Measurements from ENCODE around the gene RAMAC. TPM values are rescaled to one million over a fixed set of nuclear protein-coding genes. Genes with fewer than 3 reads are reported as not detected.
A peak's percentile ranks its signal among the peaks of the same experiment; 100 is the strongest.
"Not testable (repeated sequence)": the region's sequence is repeated elsewhere in the genome, so short reads cannot be mapped to it uniquely, and the experiment has no call there.

Gene RAMAC
- 10 to 100 TPM in 3 of 5 donors, 1 to 10 TPM in 2; 1.2 to 84.0 (median 20.1) TPM for total RNA-seq
- 10 to 100 TPM; 19.7 to 37.0 (median 27.7) TPM for polyA plus RNA-seq
- long read RNA-seq, donor 1, transcript RAMAC-201 (4 exons, 1,568 nt), result major isoform, 11 of 11 reads
- long read RNA-seq, donor 1, partial matches to known transcripts, result 0 of 11 reads
- long read RNA-seq, donor 1, other reads (novel, unspliced or antisense), result 0 of 11 reads
- long read RNA-seq, donor 2, transcript RAMAC-201 (4 exons, 1,568 nt), result major isoform, 18 of 18 reads
- long read RNA-seq, donor 2, partial matches to known transcripts, result 0 of 18 reads
- long read RNA-seq, donor 2, other reads (novel, unspliced or antisense), result 0 of 18 reads
- long read RNA-seq, donor 3, transcript RAMAC-201 (4 exons, 1,568 nt), result major isoform, 9 of 9 reads
- long read RNA-seq, donor 3, partial matches to known transcripts, result 0 of 9 reads
- long read RNA-seq, donor 3, other reads (novel, unspliced or antisense), result 0 of 9 reads
- long read RNA-seq, donor 4, partial matches to known transcripts, result 0 of 3 reads
- long read RNA-seq, donor 4, other reads (novel, unspliced or antisense), result 0 of 3 reads
- long read RNA-seq, donor 5, transcript RAMAC-201 (4 exons, 1,568 nt), result major isoform, 23 of 23 reads
- long read RNA-seq, donor 5, partial matches to known transcripts, result 0 of 23 reads
- long read RNA-seq, donor 5, other reads (novel, unspliced or antisense), result 0 of 23 reads
- long read RNA-seq, donor 6, transcript RAMAC-201 (4 exons, 1,568 nt), result major isoform, 37 of 64 reads
- long read RNA-seq, donor 6, partial matches to known transcripts, result 0 of 64 reads
- long read RNA-seq, donor 6, other reads (novel, unspliced or antisense), result 27 of 64 reads
- long read RNA-seq, donor 7, transcript RAMAC-201 (4 exons, 1,568 nt), result major isoform, 22 of 33 reads
- long read RNA-seq, donor 7, partial matches to known transcripts, result 11 of 33 reads
- long read RNA-seq, donor 7, other reads (novel, unspliced or antisense), result 0 of 33 reads
- long read RNA-seq, donor 8, transcript RAMAC-201 (4 exons, 1,568 nt), result major isoform, 20 of 20 reads
- long read RNA-seq, donor 8, partial matches to known transcripts, result 0 of 20 reads
- long read RNA-seq, donor 8, other reads (novel, unspliced or antisense), result 0 of 20 reads
- long read RNA-seq, donor 9, transcript RAMAC-201 (4 exons, 1,568 nt), result major isoform, 22 of 22 reads
- long read RNA-seq, donor 9, partial matches to known transcripts, result 0 of 22 reads
- long read RNA-seq, donor 9, other reads (novel, unspliced or antisense), result 0 of 22 reads
- long read RNA-seq, donor 10, transcript RAMAC-201 (4 exons, 1,568 nt), result major isoform, 5 of 5 reads
- long read RNA-seq, donor 10, partial matches to known transcripts, result 0 of 5 reads
- long read RNA-seq, donor 10, other reads (novel, unspliced or antisense), result 0 of 5 reads

GRCh38 chr15:82985688-82986441 lies at the start of gene RAMAC:
RAMAC (plus strand) TSS chr15:82986210; CDS start chr15:82989019, 2,809 bp downstream.
- intact Hi-C loops (cut with DNase I; ENCODE audit: low total_unique reads), result no loop called here
- peak within 1 kb of the TSS; percentile 66 to 87 (median 84) for H3K27ac ChIP-seq
- H3K27me3 ChIP-seq, result no peaks in the 10 kb centered on the region
- peaks cover 8 to 27% (median 23%) of the 10 kb centered on the region in 4 donors for H3K36me3 ChIP-seq
- H3K4me3 ChIP-seq, result peak within 1 kb of the TSS; percentile 75 to 92 (median 82)
- no peaks in the 10 kb centered on the region for H3K9me3 ChIP-seq
- DNase-seq, result peak; percentile 95 to 98
- peaks cover 14 to 30% (median 24%) of the 10 kb centered on the region in 4 donors for H3K4me1 ChIP-seq
- TF ChIP-seq POLR2A (IDR thresholded peaks at IDR 0.05), result no peak
- peak in 1 of 7 experiments; percentile 17 for TF ChIP-seq CTCF (IDR thresholded peaks at IDR 0.05)
- no peak for TF ChIP-seq EP300 (IDR thresholded peaks at IDR 0.05)
- TF ChIP-seq POLR2AphosphoS5 (IDR thresholded peaks at IDR 0.05), result peak; percentile 66 to 91 (median 68)
- WGBS, 5 donors, result 0 to 2% (median 1%) methylated on average over 44 to 45 of the region's 45 CpGs

- Histone ChIP-seq H3K36me3 (no peaks in the 10 kb centered on the region), H3K4me3 (no peak overlapping the region), H3K9me3 (no peaks in the 10 kb centered on the region), H3K4me1 (peaks cover 4 to 29% (median 22%) of the 10 kb centered on the region in 4 donors), H3K27me3 (no peaks in the 10 kb centered on the region), H3K27ac (no peak overlapping the region)
- intact Hi-C loops (cut with DNase I; ENCODE audit: low total_unique reads), result no loop called here
- DNase-seq, result no peak
- TF ChIP-seq CTCF (IDR thresholded peaks at IDR 0.05), result no peak
- no peak for TF ChIP-seq POLR2A (IDR thresholded peaks at IDR 0.05)
- TF ChIP-seq EP300 (IDR thresholded peaks at IDR 0.05), result no peak
- TF ChIP-seq POLR2AphosphoS5 (IDR thresholded peaks at IDR 0.05), result no peak
- WGBS, 5 donors, result 56 to 72% (median 61%) methylated on average over 4 of the region's 4 CpGs
Observed at GRCh38 chr15:82936966-82937711, 48.9 kb upstream of the RAMAC start.

DNA sequence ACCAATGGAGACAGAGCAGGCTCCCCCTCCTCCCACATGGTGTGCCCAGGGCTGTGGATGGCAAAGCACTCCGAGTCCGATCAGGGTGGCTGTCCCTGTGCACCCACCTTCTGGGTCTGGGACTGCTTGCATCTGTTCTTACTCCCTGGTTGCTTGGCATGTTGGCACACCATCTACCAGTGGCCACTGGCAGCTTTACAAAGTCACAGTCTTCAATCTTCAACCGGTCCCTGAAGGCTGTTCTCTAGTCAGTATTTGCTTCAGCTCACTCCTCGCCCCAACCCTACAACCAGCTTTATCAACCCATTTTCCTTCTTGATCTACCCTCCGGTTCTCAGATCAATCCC lies 48.3 kb upstream of the RAMAC start:
- Histone ChIP-seq H3K9me3 (no peaks in the 10 kb centered on the region), H3K27ac (no peak overlapping the region), H3K36me3 (no peaks in the 10 kb centered on the region), H3K4me1 (peaks cover 8 to 33% (median 24%) of the 10 kb centered on the region in 4 donors), H3K4me3 (no peak overlapping the region), H3K27me3 (no peaks in the 10 kb centered on the region)
- WGBS, 5 donors, result 59 to 75% (median 68%) methylated on average over 5 of the region's 5 CpGs
- intact Hi-C loops (cut with DNase I; ENCODE audit: low total_unique reads), result no loop called here
- TF ChIP-seq EP300 (IDR thresholded peaks at IDR 0.05) (no peak), POLR2AphosphoS5 (IDR thresholded peaks at IDR 0.05) (no peak), POLR2A (IDR thresholded peaks at IDR 0.05) (no peak), CTCF (IDR thresholded peaks at IDR 0.05) (no peak)
- DNase-seq, result no peak

GRCh38 chr15:82939678-82940077 lies 46.3 kb upstream of the RAMAC start:
- H3K36me3 ChIP-seq; H3K4me3 ChIP-seq; intact Hi-C loops (cut with DNase I; ENCODE audit: low total_unique reads); H3K27ac ChIP-seq; H3K27me3 ChIP-seq; H3K9me3 ChIP-seq; DNase-seq: not testable (repeated sequence)
- peaks cover 8 to 47% (median 27%) of the 10 kb centered on the region in 4 donors for H3K4me1 ChIP-seq
- WGBS, 5 donors, result 96 to 99% (median 96%) methylated on average over 6 of the region's 6 CpGs
